COLO668 (cell line): Measurements from ENCODE around the gene MYO15B.

Experiments
- DNase-seq: peaks from one replicate; lab custom pipeline; 2025; ENCODE audit not compliant: unreplicated experiment; lab: John Stamatoyannopoulos, UW

MYO15B gene

DNA sequence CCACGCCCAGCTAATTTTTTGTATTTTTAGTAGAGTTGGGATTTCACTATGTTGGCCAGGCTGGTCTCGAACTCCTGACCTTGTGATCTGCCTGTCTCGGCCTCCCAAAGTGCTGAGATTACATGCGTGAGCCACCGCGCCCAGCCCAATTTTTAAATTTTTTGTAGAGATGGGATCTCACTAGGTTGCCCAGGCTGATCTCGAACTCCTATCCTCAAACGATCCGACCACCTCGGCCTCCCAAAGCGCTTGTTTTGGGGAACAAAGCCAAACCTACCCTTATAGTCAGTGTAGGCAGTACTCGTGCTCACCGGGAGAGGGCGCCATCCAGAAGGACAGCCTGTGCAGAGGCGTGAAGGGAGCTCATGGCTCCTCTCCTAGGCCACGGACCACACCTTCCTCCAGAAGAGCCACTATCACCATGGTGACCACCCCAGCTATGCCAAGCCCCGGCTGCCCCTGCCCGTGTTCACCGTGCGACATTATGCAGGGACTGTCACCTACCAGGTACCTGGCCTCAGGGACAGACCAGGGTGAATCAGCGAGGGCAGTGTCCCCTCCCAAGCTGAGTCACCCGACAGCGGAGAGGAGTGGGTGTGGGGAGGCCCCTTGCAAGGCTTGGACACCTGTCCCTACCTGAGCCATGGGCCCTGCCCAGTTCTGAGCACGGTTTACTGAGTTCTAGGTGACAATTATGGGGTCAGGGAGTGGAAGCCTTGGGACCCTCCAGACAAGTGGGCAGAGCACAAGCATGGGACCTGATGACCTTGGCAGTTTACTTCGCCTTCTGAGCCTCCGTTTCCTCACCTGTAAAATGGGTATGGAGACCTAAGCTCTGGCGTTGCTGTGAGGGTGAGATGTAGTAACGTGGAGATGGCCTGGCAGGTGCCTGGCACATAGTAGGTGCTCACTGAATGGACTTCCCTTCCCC, 13.7 kb downstream of the MYO15B start:
- DNase-seq, result peak; percentile 66

DNA sequence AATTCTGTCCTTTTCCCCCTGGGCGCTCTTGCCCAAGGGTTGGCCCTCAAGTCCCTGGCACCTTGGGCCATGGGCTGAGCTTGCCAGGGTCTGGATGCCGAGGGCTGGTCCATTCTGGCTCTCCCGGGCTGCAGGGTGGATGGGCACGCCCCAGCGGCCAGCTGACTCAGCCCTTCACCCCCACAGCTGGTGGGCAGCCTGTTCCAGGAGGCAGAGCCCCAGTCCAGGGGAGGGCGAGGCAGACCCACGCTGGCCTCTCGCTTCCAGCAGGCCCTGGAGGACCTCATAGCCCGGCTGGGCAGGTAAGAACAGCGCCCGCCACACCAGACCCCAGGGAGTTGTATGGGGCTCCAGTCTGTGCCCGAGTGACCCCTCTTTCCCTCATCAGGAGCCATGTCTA, 15.0 kb downstream of the MYO15B start:
- DNase-seq, result no peak

DNA sequence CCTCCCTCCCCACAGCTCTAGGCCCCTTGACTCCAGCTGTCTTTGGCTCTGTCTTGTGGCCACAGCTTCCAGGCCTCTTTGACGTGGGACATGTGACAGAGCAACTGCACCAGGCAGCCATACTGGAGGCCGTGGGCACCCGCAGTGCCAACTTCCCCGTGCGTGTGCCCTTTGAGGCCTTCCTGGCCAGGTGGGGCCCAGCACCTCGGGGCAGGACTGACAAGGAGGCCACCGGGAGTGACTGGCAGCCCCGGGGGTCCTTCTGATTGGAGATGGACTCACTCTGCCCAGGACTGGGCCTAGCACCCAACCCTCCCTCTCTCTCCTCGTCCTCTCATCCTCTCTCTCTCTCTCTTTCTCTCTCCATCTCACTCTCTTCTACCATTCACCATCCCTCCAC, 15.5 kb downstream of the MYO15B start:
- no peak for DNase-seq

DNA sequence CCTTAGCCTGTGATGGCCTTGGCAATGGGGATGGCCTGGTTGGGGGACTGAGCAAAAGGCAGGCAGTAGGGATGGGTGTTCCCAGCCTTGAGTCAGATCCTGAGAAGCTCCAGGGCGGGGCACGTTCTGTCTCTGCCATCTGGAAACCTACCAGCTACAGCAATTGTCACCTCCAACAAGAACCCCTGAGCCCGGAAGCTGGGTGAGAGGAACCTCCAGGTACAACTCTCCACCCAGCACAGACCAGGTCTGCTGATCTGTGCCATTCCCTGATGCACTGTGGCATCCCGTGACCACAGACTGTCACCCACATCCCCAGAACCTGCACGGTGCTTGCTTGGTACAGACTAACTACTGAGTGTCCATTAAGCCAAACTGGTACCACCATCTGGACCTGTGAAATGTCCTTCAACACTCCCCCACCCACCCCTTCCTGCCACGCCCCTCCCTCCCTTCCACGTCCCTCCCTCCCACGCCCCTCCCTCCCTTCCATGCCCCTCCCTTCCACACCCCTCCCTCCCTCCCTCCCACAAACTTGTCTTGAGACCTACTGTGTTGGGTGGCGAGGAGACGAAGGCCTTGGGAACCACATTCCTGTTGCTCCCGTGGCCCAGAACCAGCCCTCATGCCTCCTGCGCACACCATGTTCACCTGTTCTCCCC, 16.6 kb downstream of the MYO15B start:
- DNase-seq, result no peak

DNA sequence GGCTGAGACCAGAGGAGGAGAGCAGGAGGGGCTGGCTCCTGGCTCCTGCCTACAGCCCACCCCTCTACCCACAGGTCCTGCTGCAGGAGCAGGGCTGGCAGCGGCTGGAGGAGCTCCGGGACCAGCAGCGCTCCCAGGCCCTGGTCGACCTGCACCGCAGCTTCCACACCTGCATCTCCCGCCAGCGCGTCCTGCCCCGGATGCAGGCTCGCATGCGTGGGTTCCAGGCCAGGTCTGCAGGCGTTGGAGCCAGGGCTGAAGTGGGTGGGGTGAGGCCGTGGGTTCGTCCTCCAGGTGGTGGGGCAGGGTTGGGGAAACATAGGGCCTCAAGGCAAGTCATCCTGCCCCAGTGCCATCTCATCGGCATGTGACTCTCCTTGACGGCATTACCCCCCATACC, 18.2 kb downstream of the MYO15B start:
- DNase-seq, result no peak

DNA sequence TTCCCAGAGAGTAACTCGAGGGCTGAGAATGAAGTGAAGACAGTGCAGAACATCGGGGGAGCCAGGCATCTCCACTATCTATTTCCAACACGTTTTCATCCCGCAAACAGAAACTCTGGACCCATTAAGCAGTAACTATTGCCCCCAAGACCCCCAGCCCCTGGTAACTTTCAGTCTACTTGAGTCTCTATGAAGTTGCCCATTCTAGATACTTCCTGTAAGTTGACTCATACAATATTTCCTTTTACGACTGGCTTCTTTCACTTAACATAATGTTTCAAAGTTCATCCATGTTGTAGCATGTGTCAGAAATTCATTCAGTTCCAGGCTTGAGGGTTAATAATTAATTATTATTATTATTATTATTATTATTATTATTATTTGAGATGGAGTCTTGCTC, 19.5 kb downstream of the MYO15B start:
- no peak for DNase-seq

DNA sequence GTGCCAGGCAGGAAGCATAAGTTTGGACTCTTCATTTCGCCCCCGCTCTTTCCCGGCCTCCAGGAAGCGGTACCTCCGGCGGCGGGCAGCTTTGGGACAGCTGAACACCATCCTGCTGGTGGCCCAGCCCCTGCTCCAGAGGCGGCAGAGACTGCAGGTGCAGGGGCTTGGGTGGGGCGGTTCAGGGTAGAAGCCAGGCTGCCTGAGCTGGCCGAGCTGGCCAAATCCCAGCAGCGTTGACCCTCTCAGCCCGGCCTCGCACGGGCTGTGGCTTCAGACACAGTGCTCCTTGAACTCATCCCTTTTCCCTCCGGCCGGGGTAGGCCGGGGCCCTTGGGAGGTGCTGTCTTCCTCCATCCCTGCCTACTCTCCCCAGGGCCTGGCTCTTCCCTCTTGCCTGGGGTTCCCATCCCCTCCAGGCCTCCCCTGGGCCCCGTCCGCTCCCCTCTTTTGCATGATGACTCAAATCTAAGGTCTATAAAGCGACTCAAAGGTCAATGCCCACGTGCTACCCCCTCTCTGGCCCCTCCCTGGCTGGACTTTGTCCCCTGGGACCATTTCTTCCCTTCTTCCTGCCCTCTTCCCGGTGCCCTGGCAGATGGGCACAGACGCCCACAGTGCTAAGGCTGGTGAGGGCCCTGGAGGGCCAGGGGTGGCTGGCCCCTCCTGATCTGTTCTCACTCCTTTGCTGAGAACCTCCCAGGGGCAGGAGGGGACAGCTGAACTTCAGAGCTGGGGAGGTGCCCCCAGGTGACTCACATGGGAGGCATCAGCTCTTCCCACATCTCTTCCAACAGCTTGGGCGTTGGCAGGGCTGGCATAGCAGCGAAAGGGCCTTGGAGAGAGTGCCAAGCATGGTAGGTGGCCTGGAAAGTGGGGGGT, 22.7 kb downstream of the MYO15B start:
- DNase-seq, result peak; percentile 23

DNA sequence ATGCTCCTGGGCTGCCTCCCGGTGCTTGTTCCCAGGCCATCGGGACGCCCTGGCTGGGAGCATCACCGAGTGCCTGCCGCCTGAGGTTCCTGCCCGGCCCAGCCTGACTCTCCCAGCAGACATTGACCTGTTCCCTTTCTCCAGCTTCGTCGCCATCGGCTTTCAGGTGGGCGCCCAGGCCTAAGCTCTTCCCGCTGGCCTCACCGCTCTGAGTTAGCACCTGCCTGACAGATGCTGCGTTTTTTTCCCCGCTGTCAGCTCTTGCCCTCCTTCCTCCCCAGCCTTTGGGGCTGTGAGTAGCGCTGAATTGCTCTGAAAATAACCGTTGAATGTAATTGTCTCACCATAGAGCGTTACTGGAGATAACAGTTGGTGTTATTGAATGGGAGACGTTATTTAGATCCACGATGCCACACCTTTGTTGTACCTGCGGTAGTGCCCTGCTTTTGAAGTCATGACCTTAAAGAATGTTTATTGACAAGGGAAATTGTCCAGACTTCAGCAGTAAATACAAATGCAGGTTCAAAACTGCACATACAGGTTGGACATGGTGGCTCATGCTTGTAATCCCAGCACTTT, 24.3 kb downstream of the MYO15B start:
- DNase-seq, result no peak

DNA sequence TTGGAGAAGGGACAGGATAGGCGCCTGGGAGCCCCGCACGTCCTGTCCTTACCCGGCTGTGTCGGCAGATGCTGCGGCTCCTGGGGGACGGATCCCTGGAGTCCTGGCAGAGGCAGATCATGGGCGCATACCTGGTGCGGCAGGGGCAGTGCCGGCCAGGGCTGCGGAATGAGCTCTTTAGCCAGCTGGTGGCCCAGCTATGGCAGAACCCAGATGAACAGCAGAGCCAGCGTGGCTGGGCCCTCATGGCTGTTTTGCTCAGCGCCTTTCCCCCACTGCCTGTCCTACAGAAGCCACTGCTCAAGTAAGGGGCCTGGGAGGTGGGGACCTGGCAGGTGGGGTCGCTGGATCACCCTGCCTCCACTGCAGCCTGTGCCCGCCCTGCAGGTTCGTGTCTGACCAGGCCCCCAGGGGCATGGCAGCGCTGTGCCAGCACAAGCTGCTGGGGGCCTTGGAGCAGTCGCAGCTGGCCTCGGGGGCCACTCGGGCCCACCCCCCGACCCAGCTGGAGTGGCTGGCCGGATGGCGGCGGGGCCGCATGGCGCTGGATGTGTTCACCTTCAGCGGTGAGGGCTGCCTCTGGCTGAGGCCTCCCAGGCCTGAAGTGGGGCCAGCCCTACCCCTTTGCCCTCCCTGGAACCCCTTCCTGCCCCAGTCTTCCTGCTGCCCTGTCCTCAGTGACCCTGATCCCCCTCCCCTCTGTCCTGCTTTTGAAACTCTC, 25.5 kb downstream of the MYO15B start:
- no peak for DNase-seq

DNA sequence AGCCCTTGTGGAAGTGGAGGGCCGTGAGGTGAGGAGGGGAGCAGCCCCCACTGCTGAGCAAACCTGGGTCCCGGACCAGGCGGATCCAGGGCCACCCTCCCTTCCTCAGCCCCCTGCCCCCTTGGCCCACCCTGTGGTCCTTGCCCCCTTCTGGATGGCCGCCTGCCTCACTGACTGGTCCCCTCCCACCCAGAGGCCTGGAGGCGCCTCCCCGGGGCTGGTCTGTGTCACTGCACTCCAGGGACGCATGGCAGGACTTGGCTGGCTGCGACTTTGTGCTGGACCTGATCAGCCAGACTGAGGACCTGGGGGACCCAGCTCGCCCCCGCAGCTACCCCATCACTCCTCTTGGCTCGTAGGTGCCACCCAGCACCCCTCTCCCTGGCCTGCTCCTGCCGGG, 26.4 kb downstream of the MYO15B start:
- DNase-seq, result no peak

DNA sequence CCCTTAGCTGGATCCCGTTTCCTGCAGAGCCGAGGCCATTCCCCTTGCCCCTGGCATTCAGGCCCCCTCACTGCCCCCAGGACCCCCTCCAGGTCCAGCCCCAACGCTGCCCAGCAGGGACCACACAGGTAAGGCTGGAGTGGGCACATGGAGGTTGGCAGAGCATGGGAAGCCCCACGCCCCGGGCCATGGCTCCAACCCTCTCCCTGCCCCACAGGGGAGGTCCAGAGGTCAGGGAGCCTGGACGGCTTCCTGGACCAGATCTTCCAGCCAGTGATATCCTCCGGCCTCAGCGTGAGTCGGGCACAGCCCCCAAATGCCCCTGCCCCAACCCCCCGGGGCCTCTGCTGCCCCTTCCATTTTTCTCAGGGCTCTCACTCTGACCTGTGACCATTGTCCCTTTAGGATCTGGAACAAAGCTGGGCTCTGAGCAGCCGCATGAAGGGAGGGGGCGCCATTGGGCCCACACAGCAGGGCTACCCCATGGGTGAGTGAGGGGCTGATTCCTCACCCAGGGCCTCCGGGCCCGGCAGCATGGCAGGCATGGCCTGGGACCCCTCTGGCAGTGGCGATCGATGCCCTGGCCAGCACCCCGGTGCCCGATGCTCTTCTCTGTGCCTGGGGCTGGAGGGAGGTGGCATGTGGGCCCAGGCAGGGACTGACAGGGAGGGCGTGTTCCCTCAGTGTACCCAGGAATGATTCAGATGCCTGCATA, 27.1 kb downstream of the MYO15B start:
- no peak for DNase-seq

DNA sequence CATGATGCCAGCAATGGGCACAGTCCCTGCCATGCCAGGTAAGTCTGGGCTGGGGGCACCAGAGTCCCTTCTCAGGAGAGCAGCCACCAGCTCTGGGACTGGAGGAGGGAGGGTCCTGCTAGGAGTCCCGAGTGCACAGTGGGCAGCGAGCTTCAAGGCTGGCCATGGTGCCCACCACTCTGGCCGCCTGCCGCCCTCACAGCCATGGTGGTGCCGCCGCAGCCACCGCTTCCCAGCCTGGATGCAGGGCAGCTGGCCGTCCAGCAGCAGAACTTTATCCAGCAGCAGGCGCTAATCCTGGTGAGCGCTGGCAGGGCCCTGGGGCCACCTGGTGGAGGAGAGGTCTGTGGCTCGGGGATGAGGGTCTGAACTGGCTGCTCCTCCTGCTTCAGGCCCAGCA, 27.7 kb downstream of the MYO15B start:
- DNase-seq, result no peak

DNA sequence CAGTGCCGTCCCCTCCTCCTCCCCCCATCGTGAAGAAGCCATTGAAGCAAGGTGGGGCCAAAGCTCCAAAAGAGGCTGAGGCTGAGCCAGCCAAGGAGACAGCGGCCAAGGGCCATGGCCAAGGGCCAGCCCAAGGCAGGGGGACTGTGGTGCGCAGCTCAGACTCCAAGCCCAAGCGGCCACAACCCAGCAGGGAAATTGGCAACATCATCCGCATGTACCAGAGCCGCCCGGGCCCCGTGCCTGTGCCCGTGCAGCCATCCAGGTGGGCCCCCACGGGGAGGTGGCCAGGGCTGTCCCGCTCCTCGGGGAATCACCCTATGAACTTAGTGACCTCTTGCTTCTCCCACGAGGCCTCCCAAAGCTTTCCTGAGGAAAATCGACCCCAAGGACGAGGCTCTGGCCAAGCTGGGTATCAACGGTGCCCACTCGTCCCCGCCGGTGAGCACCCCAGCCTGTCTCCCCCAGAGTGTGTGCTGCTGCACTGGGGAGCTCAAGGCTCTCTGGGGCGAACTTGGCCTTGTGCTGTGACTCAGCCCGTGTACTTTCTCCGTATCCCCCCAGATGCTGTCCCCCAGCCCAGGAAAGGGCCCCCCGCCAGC, 29.0 kb downstream of the MYO15B start:
- no peak for DNase-seq

DNA sequence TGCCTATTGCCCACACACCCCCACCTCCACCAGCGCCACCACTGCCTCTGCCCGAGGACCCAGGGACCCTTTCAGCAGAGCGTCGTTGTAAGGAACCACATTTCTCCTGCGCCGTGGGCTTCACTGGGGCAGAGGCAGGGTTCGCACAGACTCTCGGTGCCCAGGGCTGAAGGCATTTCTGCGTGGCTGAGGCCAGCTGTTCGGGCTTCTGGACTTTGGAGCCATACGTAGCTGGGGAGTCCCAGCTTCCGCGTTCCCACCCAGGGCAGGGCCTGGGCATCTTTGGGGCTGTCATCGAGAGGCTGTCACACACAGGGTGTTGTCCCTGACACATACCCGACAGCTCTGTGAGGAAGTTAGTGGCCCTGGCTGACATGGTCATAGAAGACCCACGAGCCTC, 29.6 kb downstream of the MYO15B start:
- no peak for DNase-seq

DNA sequence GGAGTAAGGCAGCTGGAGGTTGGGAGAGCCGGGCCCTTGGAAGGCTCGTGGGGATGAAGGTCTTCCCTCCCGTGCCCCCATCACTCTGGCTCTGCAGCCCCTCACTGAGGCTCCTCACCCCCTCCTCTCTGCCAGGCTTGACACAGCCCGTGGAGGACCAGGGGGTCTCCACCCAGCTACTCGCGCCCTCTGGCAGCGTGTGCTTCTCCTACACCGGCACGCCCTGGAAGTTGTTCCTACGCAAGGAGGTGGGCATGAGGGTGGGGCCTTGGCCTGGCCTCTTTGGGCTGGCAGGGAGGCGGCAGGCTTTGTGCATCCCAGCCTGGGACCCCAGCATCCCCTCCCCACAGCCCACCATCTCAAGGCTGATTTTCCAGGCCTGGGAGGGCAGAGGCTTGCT, 30.1 kb downstream of the MYO15B start:
- DNase-seq, result no peak

DNA sequence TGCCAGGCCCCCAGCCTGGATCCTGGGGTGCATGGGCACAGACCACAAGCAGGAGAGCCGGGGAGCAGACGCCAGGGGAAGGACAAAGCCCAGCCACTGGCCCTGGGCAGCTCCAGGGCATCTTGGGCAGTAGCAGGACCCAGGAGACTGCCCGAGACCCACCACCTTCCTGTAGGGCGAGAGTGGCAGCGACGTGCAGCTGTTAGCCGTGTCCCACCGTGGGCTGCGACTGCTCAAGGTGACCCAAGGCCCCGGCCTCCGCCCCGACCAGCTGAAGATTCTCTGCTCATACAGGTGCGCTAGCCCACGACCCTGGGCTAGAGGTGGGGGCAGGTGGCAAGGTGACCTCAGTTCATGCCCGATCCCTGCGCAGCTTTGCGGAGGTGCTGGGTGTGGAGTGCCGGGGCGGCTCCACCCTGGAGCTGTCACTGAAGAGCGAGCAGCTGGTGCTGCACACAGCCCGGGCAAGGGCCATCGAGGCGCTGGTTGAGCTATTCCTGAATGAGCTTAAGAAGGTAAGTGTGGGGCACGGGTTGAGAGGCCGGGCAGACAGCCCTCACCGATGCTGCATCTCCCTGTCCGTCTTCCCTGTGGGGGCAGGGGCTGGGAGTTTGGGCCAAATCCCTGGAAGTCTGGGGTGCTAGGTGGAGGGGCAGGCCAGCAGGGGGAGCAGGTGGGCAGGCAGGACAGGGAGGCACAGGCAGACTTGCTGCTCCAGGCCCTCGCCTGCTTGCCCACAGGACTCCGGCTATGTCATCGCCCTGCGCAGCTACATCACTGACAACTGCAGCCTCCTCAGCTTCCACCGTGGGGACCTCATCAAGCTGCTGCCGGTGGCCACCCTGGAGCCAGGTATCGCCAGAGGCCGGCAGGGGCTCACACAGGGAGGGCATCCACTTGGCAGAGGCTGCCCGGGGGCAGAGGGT, 32.2 kb downstream of the MYO15B start:
- peak; percentile 23 for DNase-seq

DNA sequence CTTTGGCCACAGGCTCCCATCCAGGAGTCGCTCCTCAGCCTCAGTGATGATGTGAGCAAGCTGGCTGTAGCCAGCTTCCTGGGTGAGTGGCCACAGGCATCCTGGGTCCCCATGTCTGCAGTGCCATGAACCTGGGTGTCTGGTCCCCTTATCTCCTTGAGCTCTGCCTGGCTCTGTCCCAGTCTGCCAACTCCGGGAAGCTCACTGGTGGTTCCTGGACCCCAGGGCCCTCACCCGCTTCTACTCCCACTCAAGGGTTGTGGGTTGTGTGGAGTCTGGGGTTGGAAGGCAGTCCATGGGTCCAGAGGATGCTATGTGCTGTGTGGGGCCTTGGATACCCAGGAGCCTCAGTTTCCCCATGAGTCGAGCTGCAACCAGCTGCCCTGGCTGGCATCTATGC, 33.9 kb downstream of the MYO15B start:
- DNase-seq, result no peak

DNA sequence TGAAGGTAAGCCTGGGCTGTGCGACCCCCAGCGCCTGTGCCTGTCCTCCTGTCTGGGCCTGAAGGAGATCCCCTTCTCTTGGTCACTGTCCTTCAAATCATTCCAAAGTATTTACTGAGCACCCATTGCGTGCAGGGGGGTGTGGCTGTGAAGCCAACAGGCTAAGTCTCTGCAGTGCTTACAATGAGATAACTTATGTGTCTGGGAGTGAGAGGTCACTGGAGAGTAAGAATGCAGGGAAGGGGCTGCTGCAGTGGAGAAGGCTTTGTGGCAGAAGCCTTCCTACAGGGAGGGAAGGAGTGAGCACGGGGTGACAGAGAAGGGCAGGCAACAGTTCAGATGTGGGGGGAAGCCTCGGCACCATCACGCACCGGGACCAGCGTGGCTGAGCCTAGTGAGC, 34.5 kb downstream of the MYO15B start:
- DNase-seq, result no peak
